ENCODE data around the gene RHOU. TPM values are rescaled to one million over a fixed set of nuclear protein-coding genes. Genes with fewer than 3 reads are reported as not detected.

Gene RHOU
- total and polyA plus RNA-seq, 10 of the 15 experiments (the other 5 are each of a cell fraction or from before 2014, with no cell fraction given): not detected

- H3K9me3 ChIP-seq (replicated peaks; ENCODE audit: control insufficient read depth, insufficient read depth, low read length): no peaks in the 10 kb centered on the region
- WGBS (ENCODE audit: insufficient coverage, insufficient replicate concordance, low lambda C conversion rate, missing lambda C conversion rate): 52% methylated on average over 11 of the region's 11 CpGs
- RAD21 ChIA-PET (ENCODE audit: unreplicated experiment): no interaction called here
- no peaks in the 10 kb centered on the region for H3K79me2 ChIP-seq (ENCODE audit: control insufficient read depth, insufficient read depth, low read length)
- no peak overlapping the region for H3K4me2 ChIP-seq (ENCODE audit: control insufficient read depth, insufficient read depth)
- DNase-seq (ENCODE audit: low read depth, low spot score) (no peak), FAIRE-seq (no peak), ATAC-seq (no peak)
- intact Hi-C loops (cut with micrococcal nuclease; ENCODE audit: unreplicated experiment) (no loop called here), in situ Hi-C loops (cut with MboI) (no loop called here)
- H4K20me1 ChIP-seq (ENCODE audit: control insufficient read depth, insufficient read depth): no peaks in the 10 kb centered on the region
- H3K36me3 ChIP-seq (ENCODE audit: control insufficient read depth in 2 of 2, insufficient read depth in 2 of 2, low read length in 1 of 2): no peaks in the 10 kb centered on the region
- peaks cover 0 to 1% of the 10 kb centered on the region in 2 experiments; a peak in 1 of 4 replicates for H3K27me3 ChIP-seq (replicated peaks in 1 of 2; ENCODE audit: control insufficient read depth in 2 of 2, insufficient read depth in 2 of 2, low read length in 1 of 2)
- H3K9ac ChIP-seq (ENCODE audit: control insufficient read depth, insufficient read depth, low read length): no peak overlapping the region
- H2AFZ ChIP-seq (ENCODE audit: control insufficient read depth, low read depth, low read length): no peak overlapping the region
- no TSS peak for BruUV-seq (replicated peaks)
- CTCF ChIA-PET: no interaction called here
- H3K27ac ChIP-seq (ENCODE audit: control insufficient read depth, insufficient read depth): no peak overlapping the region
- no peaks in the 10 kb centered on the region for H3K4me1 ChIP-seq (ENCODE audit: control insufficient read depth, insufficient read depth, low read length)
- POLR2A ChIA-PET: no interaction called here
- no peak overlapping the region for H3K4me3 ChIP-seq
- no peak for TF ChIP-seq NR2F1 (conservative IDR thresholded peaks at IDR 0.05)
- no peak for TF ChIP-seq NFYA (IDR thresholded peaks at IDR 0.05; ENCODE audit: borderline replicate concordance, low read depth, low read length)
- no peak for TF ChIP-seq KDM1A (IDR thresholded peaks at IDR 0.05; ENCODE audit: borderline replicate concordance)
- TF ChIP-seq SREBF1 (IDR thresholded peaks at IDR 0.05; ENCODE audit: low read length): no peak
- TF ChIP-seq CREB1 (IDR thresholded peaks at IDR 0.05; ENCODE audit: low read depth): no peak
- no peak for TF ChIP-seq PAX5 (IDR thresholded peaks at IDR 0.05; ENCODE audit: borderline replicate concordance, low read depth, low read length)
- TF ChIP-seq SMAD5 (IDR thresholded peaks at IDR 0.05; ENCODE audit: low read depth): no peak
- no peak for TF ChIP-seq CUX1 (IDR thresholded peaks at IDR 0.05; ENCODE audit: insufficient replicate concordance, low read depth, low read length)
- no peak for TF ChIP-seq NR2C1 (IDR thresholded peaks at IDR 0.05)
- no peak for TF ChIP-seq KLF5 (IDR thresholded peaks at IDR 0.05; ENCODE audit: partially characterized antibody)
- SMC1A ChIA-PET (ENCODE audit: uncharacterized antibody, unreplicated experiment): no interaction called here
These were observed 48.2 kb downstream of the RHOU start for GRCh38 chr1:228783418-228784040.

Measured in GM12878 (cell line).